Stomach smooth muscle (tissue), 2 donors: Measurements from ENCODE around the gene ZNF195.
"Not testable (repeated sequence)": the region's sequence is repeated elsewhere in the genome, so short reads cannot be mapped to it uniquely, and the experiment has no call there.

Source experiments
- H3K27ac ChIP-seq: one replicate; pipeline ENCODE4 v1.7.0; 2013; ENCODE audit warnings: mild to moderate bottlenecking, low read length, inconsistent platforms
- H3K27me3 ChIP-seq, 2 donors: one replicate each; pipeline ENCODE4 v1.7.0; 2013; ENCODE audit warnings: low read length in 2 of 2; ENCODE audit not compliant: insufficient read depth in 2 of 2, control insufficient read depth in 1 of 2
- H3K36me3 ChIP-seq, 2 donors: one replicate each; pipeline ENCODE4 v1.7.0; 2013; ENCODE audit warnings: low read length in 2 of 2; ENCODE audit not compliant: control insufficient read depth in 2 of 2, insufficient read depth in 2 of 2
- H3K4me1 ChIP-seq: one replicate; pipeline ENCODE4 v1.7.0; 2013; ENCODE audit warnings: low read length; ENCODE audit not compliant: control insufficient read depth, insufficient read depth
- H3K4me3 ChIP-seq, 2 donors: one replicate each; pipeline ENCODE4 v1.7.0; 2013; ENCODE audit warnings: low read length in 2 of 2
- H3K9ac ChIP-seq, 2 donors: one replicate each; pipeline ENCODE4 v1.7.0; 2013; ENCODE audit warnings: low read length in 2 of 2, mild to moderate bottlenecking in 1 of 2
- H3K9me3 ChIP-seq, 2 donors: one replicate each; pipeline ENCODE4 v1.7.0; 2013; ENCODE audit warnings: low read length in 2 of 2; ENCODE audit not compliant: control insufficient read depth in 2 of 2
- donor health status: healthy.
- donor health status: Pancreatic carcinoma.

Gene ZNF195

DNA sequence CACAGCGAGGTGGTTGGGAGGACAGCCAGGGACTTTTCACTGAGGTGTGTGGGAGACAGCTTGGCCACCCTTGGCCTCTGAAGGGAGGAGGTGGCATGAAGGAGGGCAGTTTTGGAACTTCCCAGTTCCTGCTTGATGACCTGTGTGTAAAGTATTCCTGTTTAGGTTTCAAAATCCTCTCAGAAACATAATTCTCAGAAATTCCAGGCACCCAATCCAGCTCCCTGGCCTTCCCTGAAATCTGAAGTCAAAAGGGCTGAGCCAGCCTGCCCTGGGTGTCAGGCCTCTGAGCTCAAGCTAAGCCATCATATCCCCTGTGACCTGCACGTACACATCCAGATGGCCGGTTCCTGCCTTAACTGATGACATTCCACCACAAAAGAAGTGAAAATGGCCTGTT, 19.6 kb upstream of the ZNF195 start:
- not testable (repeated sequence) for H3K36me3 ChIP-seq, H3K4me3 ChIP-seq, H3K4me1 ChIP-seq, H3K9me3 ChIP-seq, H3K27ac ChIP-seq, H3K9ac ChIP-seq, H3K27me3 ChIP-seq

DNA sequence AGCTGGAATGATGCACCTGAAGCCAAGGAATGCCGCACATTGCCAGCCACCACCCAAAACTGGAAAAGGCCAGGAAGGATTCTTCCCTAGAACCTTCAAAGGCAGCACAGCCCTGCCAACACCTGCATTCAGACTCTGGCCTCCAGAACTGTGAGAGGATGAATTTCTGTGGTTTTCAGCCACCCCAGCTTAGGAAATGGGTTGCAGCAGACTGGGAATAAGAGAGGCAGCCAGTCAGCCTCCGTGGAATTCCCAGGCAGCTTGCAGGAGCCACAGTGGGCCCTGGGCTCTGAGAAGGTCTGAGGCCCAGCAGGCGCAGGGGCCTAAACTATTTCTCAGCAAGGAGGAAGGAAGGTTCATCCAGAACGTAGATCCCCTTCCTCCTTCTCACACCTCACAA, 19.2 kb upstream of the ZNF195 start:
- H3K9me3 ChIP-seq, H3K4me3 ChIP-seq, H3K9ac ChIP-seq, H3K27ac ChIP-seq, H3K27me3 ChIP-seq, H3K4me1 ChIP-seq, H3K36me3 ChIP-seq: not testable (repeated sequence)

DNA sequence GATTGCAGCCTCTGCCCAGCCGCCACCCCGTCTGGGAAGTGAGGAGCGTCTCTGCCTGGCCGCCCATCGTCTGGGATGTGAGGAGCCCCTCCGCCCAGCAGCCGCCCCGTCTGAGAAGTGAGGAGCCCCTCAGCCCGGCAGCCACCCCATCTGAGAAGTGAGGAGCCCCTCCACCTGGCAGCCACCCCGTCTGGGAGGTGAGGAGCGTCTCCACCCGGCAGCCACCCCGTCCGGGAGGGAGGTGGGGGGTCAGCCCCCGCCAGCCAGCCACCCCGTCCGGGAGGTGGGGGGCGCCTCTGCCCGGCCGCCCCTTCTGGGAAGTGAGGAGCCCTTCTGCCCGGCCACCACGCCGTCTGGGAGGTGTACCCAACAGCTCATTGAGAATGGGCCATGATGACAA, 18.3 kb upstream of the ZNF195 start:
- not testable (repeated sequence) for H3K9ac ChIP-seq, H3K27me3 ChIP-seq, H3K9me3 ChIP-seq, H3K4me3 ChIP-seq, H3K27ac ChIP-seq, H3K36me3 ChIP-seq, H3K4me1 ChIP-seq

DNA sequence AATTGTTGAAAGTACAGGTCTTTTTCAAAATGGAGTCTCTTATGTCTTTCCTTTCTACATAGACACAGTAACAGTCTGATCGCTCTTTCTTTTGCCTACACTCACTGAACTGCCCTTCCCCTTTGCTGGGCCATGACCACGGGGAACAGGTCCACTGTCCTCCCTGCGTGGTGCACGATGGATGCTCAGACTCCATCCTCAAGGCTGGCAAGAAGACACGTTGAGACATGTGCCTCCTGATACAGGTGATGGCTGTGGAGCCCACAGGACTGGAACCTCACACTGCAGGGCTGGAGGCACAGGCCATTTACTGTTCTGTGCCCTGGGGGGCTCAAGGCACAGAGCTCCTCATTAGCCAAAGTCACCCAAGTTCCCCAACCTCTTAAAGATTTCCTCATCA, 16.5 kb upstream of the ZNF195 start:
- H3K27me3 ChIP-seq, H3K36me3 ChIP-seq, H3K9me3 ChIP-seq, H3K4me1 ChIP-seq, H3K9ac ChIP-seq, H3K27ac ChIP-seq, H3K4me3 ChIP-seq: not testable (repeated sequence)

DNA sequence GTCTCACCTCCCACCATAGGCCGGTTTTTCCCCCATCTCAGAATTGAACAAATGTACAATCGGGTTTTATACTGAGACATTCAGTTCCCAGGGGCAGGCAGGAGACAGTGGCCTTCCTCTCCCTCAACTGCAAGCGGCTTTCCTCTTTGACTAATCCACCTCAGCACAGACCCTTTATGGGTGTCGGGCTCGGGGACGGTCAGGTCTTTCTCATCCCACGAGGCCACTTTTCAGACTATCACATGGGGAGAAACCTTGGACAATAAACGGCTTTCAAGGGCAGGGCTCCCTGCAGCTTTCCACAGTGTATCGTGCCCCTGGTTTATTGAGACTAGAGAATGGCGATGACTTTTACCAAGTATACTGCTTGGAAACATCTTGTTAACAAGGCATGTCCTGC, 16.0 kb upstream of the ZNF195 start:
- not testable (repeated sequence) for H3K9ac ChIP-seq, H3K4me1 ChIP-seq, H3K9me3 ChIP-seq, H3K36me3 ChIP-seq, H3K4me3 ChIP-seq, H3K27ac ChIP-seq, H3K27me3 ChIP-seq

DNA sequence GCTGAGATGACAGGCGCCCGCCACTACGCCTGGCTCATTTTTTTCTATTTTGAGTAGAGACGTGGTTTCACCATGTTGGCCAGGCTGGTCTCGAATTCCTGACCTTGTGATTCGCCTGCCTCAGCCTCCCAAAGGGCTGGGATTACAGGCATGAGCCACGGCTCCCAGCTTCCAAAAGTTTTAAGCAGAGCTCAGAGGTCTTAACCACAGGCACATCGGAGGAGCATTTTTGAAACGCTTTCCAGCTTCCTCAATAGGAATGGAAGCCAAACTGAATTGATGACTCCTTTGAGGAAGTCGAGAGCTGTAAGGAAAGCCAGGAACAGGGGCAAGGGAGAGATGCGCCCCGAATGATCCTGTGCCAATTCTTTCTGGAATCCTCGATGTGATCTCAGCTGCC, 14.5 kb upstream of the ZNF195 start:
- H3K36me3 ChIP-seq, H3K27ac ChIP-seq: not testable (repeated sequence)

DNA sequence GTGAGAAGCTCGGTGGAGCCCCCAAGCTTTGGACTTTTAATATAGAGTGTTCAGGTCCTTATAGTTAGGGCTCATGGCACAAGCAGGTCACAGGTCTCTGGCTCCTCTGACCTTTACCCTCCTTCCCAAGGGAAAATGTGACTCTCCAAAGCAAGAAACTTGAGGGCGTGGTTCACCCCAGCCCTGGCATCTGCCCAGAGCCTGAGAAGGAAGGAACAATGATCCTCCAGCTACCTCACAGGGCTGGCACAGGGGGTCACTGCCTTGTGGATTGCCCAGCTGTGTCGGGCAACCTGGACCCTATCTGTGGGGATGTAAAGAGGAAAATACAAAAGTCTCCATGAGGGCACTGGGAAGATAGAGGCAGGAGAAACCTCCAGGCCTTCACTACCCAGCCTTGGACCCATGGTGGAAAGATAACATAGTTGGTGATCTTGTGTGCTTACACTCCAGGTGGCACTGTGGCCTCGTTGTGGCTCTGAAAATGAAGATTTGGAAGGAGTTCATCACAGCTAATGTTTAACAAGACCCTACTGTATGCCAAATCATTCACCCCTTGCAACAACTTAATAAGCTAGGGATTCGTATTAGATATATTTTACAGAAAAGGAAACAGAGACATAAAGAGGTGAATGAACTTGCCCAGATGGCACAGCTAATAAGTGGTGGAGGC, 3.8 kb upstream of the ZNF195 start:
- Histone ChIP-seq H3K9ac (no peak overlapping the region), H3K36me3 (no peaks in the 10 kb centered on the region), H3K9me3 (no peaks in the 10 kb centered on the region), H3K4me1 (peaks cover 5% of the 10 kb centered on the region), H3K27ac (no peak overlapping the region), H3K4me3 (no peak overlapping the region), H3K27me3 (no peaks in the 10 kb centered on the region)

More for the DNA sequence above, 14.5 kb upstream of the ZNF195 start:
- not testable (repeated sequence) for H3K4me3 ChIP-seq, H3K27me3 ChIP-seq, H3K9ac ChIP-seq, H3K9me3 ChIP-seq, H3K4me1 ChIP-seq

DNA sequence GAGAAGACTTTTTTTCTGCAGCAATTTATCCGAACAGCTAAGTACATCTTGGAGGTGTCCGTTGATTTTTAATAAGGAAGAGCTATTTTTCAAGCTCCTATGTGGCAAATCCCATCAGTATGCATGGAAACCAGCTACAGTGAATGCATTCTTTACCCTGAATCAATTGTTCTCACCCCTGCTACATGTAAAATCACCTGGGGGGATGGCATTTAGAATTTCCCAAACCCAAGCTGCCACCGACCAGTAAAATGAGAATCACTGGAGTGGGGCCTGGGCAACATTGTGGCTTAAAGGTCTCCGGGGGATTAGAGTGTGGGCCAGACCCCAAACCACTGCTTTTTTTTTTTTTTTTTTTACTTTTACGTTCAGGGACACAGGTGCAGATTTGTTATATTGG, 2.8 kb upstream of the ZNF195 start:
- H3K27me3 ChIP-seq: no peaks in the 10 kb centered on the region
- H3K9me3 ChIP-seq: no peaks in the 10 kb centered on the region
- no peak overlapping the region for H3K27ac ChIP-seq
- H3K9ac ChIP-seq: no peak overlapping the region
- peaks cover 9% of the 10 kb centered on the region for H3K4me1 ChIP-seq
- H3K4me3 ChIP-seq: no peak overlapping the region
- H3K36me3 ChIP-seq: no peaks in the 10 kb centered on the region

DNA sequence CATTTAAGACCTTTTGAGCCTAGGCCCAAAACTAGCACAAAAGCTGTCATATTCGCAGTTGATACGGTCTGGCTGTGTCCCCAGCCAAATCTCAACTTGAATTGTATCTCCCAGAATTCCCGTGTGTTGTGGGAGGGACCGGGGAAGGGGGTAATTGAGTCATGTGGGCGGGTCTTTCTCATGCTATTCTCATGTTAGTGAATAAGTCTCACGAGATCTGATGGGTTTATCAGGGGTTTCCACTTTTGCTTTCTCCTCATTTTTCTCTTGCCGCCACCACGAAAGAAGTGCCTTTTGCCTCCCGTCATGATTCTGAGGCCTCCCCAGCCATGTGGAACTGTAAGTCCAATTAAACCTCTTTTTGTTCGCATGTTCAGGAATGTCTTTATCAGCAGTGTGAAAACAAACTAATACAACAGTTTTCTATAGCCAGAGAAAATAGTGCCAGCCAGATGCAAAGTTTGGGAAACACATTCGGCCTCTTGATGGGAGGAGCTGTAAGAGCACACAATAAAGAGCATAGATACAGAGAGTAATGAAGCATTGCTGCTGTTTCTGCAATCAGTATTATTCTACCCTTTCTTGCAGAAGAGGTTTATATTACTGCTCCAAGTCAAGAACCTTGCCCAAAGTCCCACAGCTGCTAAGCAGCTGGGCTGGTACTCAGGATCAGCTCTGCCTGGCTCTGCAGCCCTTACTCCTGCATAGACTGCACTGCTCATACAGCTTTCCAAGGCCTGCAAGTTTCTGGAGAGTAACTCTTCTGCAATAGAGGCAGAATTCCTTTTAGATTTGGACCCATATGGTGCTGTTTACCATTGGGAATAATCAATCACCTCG, 2.0 kb upstream of the ZNF195 start:
- H3K4me3 ChIP-seq: peak overlapping the region; percentile 40 to 62
- no peak overlapping the region for H3K27ac ChIP-seq
- H3K4me1 ChIP-seq: peaks cover 9% of the 10 kb centered on the region

DNA sequence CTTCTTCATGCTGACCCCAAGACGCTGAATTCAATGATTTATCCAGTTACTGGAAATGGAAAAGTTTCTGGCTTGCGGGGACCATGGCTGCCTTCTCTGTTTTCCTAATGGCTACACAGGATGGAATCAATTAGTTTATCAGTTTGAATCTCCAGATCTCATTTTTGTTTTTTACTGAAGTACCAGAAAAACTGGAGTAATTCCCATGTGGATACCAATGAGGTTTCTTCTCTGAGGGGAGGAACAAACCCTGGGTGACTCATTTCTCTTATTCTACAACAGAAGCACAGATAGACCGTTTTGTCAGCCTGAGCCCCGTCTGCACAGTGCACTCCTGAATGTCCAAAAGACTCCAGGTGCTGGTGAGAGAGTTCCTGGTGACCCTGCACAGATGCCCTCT, 3.4 kb downstream of the ZNF195 start:
- no peak overlapping the region for H3K9ac ChIP-seq
- peaks cover 3 to 13% of the 10 kb centered on the region in 2 donors for H3K36me3 ChIP-seq

More for the DNA sequence above, 2.0 kb upstream of the ZNF195 start:
- Histone ChIP-seq H3K9me3 (no peaks in the 10 kb centered on the region), H3K9ac (peak overlapping the region in 1 of 2 donors; percentile 4), H3K27me3 (no peaks in the 10 kb centered on the region), H3K36me3 (no peaks in the 10 kb centered on the region)

DNA sequence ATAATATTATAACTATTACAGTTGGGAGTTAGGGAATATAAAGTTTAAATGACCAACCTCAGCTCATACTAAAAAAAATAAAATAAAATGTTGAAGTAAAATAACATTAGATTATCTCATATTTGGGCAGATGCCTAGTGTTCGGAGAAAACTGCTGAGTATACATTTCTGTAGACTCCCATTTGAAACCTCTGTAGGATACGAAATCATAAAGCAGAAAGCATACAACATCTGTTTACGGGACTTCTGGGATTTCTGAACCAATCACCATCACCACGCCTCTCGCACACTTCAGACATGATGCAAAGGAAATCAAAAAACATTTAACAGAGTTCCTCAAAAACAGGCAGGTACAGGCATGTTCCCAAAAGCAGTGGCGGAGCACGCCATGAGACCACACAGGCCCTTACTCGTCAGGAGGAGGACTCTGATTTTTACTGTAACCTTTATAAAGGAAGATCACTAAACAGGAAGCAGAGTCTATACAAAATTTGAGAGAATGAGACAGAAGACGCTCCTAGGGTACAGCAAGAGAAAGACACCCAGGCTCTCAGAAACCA, 8.6 kb downstream of the ZNF195 start:
- Histone ChIP-seq H3K9me3 (no peaks in the 10 kb centered on the region), H3K27me3 (no peaks in the 10 kb centered on the region), H3K4me3 (no peak overlapping the region), H3K36me3 (peaks cover 22 to 28% of the 10 kb centered on the region in 2 donors), H3K4me1 (no peaks in the 10 kb centered on the region), H3K27ac (no peak overlapping the region), H3K9ac (no peak overlapping the region)

More for the DNA sequence above, 3.4 kb downstream of the ZNF195 start:
- Histone ChIP-seq H3K9me3 (no peaks in the 10 kb centered on the region), H3K27ac (no peak overlapping the region), H3K4me1 (peaks cover 9% of the 10 kb centered on the region), H3K4me3 (no peak overlapping the region), H3K27me3 (no peaks in the 10 kb centered on the region)
